ENCODE measurements around the gene OR6B2.

Gene OR6B2

GRCh38 chr2:240041363-240041762, 11.1 kb upstream of the OR6B2 start:
- DNase-seq (ENCODE audit: low read depth): no peak

GRCh38 chr2:240037358-240037757, 7.1 kb upstream of the OR6B2 start:
- DNase-seq (ENCODE audit: low read depth): no peak

DNA sequence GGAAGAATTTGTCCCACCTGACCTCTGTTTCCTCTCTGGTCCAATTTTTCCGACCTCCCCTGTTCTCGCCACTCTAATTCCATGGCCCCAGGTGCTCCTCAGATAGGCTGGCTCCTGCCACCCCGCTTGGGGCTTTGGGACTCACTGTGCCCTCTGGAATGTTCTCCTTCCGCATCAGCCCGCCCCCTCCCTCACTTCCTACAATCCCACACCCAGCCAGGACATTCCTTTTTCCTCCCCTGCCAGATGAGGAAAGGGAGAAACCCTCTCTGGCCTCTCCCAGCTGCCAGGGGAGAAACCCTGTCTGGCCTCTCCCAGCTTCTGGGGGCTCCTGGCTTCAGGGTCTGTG, 3.1 kb upstream of the OR6B2 start:
- DNase-seq (ENCODE audit: low read depth): no peak

- no peak for DNase-seq (ENCODE audit: low read depth)
Observed at GRCh38 chr2:240032406-240033329, 2.4 kb upstream of the OR6B2 start.

DNA sequence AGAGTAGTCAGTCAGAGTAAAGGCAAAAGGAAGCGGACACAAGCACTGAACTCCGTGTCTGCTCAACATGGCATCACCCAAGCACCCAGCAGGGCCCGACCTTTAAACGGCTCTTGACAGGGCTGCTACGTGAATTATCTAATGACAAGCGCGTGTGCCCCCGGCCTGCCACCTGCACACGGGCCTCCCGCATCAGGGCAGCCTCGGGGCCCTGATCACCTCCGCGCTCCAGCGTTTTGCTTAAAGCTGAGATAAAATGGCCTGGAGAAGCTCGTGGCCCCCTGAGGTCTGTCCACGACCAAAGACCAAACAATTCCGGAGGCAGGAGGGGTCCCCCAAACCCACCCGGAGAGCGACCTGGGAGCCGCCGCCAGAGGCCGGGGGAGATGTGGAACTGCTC, 5.5 kb downstream of the OR6B2 start:
- DNase-seq (ENCODE audit: low read depth): peak; percentile 18

DNA sequence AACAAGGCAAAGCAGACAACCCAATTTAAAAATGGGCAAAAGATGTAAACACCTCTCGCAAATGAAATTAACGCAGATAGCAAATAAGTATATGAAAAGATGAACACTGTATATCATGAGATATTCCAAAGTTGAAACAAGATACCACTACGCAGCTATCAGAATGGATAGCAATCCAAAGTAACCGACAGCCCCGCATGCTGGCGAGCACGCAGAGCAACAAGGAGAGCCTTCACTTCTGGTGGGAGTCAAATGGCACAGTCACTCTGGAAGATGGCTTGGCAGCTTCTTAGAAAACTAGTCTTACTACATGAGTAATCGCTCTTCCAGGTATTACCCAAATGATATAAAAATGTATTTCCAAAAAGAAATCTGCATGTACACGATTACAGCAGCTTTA, 6.4 kb downstream of the OR6B2 start:
- DNase-seq (ENCODE audit: low read depth): no peak

DNA sequence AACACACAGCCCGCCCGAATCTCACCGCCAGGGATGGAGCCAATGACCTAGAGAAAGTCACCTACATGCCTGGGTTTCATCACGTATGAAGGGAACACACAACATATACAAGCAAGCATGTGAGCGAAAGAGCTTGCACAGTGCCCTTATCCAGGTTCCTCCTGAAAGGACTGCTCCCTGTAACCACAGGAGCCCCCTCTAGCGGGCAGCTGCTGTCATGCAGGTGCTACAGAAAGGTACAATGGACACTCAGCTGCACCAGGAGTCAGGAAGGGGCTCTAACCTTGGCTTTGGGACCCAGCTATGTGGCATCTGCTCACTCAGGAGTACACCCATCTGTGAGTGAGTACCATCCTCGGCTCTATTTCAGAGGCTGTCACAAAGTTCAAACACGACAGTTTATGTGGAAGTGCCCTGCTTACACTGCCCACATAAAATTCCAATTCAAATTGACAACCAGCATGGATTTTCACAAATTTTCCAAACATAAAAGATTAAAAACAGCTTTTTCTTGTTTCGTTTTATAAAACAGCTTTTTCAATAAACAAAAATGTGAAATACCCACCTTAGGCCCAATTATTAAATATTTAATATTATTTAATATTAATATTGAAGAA, 8.6 kb downstream of the OR6B2 start:
- DNase-seq (ENCODE audit: low read depth): peak; percentile 51

DNA sequence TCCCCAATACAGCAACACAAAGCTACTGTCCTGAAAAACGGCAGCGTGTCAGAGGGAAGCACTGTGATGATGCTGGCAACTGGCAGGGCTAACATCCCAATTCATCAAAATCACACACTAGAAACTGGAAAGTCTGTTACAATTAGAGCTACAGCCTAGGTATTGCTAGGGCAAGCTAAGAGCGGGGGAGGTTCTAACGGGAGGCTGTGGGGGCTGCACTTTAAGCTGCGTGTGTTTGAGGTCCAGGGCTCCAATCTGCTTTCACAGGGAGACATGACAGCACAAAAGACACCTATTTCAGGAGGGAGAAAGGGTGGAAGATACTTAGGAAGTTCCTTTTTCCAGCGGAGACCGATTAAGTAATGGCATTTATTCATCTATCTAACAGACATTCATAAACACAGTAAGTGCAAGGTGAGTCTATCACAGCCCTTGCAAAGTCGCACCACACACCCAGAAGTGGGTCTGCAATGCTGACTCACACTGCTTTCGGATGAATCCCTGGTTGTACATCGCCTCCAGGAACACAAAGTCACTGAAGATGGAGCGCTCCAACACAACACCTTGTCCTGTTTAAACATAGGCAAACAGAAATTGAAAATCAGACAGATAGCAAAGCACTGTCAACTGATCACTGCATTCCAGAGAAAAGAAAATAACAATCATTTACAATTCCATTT, 12.0 kb downstream of the OR6B2 start:
- no peak for DNase-seq (ENCODE audit: low read depth)

DNA sequence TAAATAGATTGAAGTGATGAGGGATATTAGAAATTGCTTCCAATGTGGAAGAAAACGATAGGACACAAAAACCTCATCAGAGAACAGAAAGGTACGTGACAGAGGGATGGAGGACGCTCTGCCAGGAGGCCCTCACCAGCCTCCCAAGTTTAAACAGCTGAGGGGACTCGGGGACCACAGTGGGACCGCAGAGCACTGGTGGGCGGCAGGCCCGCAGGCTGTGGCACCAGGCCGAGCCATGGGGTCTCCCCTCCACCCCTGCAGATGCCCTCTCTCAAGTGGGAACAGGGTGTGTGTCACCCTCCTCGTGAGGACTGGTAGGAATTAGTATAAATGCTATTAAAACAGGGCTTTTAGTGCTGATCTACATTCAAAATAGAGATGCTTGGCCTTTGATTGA, 15.9 kb downstream of the OR6B2 start:
- DNase-seq (ENCODE audit: low read depth): no peak

- no peak for DNase-seq (ENCODE audit: low read depth)
Observed at GRCh38 chr2:240013343-240013742, 16.9 kb downstream of the OR6B2 start.

DNA sequence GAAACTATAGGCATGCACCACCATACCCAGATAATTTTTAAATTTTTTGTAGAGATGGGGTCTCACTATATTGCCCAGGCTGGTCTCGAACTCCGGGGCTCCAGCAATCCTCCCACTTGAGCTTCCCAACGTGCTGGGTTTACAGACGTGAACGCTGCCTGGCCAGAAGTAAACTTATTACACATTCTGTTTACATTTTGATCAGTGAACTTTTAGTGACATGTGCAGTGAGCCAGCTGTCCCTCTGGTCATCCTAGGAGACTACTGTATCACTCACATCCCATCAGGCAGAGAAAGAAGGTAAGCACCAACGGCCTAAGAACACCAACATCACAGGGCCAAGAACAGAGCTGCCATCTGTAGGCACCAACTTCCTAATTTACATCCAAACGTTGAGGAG, 27.2 kb downstream of the OR6B2 start:
- DNase-seq (ENCODE audit: low read depth): no peak

DNA sequence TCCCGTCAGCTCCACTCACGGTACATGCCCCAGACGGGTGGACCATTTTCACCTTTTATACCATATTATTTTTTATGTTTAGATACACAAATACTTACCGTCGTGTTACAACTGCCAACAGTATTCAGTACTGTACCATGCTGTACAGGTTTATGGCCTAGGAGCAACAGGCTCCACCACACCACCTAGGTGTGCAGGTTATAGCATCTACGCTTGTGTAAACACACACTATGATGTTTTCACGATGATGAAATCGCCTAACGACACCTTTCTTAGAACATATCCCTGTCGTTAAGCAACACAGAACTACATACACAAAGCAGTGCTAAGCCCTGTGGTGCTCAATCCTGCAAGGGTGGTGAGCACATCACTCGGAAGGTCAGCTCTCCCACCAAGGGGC, 29.6 kb downstream of the OR6B2 start:
- DNase-seq (ENCODE audit: low read depth): no peak

- DNase-seq (ENCODE audit: low read depth): no peak
Observed at GRCh38 chr2:239997686-239998409, 32.4 kb downstream of the OR6B2 start.

- DNase-seq (ENCODE audit: low read depth): no peak
Observed at GRCh38 chr2:239994086-239994485, 36.1 kb downstream of the OR6B2 start.

DNA sequence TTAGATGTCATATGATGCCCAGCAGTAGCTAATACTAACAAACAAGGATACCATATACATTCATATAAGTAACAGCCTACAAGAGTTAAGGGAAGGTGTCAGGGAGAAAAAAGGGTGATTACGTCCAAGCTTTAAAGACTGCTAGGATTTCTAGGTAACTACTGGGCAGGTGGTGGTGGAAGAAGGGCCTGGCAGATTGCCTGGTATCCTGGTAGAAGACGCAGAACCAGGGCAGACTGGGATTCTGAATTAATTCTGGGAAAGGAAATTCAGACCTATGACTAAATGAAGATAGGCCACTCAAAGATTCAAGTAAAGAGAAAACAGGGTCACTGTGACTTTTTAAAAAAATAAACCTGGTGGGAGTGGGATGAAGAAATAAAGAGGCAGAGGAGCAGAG, 36.9 kb downstream of the OR6B2 start:
- DNase-seq (ENCODE audit: low read depth): no peak

- DNase-seq (ENCODE audit: low read depth): peak; percentile 49
Observed at GRCh38 chr2:239991689-239992314, 38.4 kb downstream of the OR6B2 start.

- DNase-seq (ENCODE audit: low read depth): no peak
Observed at GRCh38 chr2:239990966-239991365, 39.3 kb downstream of the OR6B2 start.

- no peak for DNase-seq (ENCODE audit: low read depth)
Observed at GRCh38 chr2:239985356-239985755, 44.9 kb downstream of the OR6B2 start.

- DNase-seq (ENCODE audit: low read depth): no peak
Observed at GRCh38 chr2:239984421-239985194, 45.6 kb downstream of the OR6B2 start.

GRCh38 chr2:239983004-239983778, 47.0 kb downstream of the OR6B2 start:
- DNase-seq (ENCODE audit: low read depth): no peak
